IMR-90 (cell line): Measurements from ENCODE around the gene GLRA2. TPM values are rescaled to one million over a fixed set of nuclear protein-coding genes. Genes with fewer than 3 reads are reported as not detected.

Experiments used
- ATAC-seq: fragments of 200-7000 bp; cut with Tn5 transposase; 2 replicates; pipeline ENCODE4 v1.9.1; 2020; ENCODE audit warnings: low read depth, mild to moderate bottlenecking, moderate library complexity
- BruUV-seq: library from RNA; stranded (reverse); fragments of 400-500 nt; replicated peaks from 2 replicates; lab custom pipeline; 2021; lab: Mats Ljungman, UMichigan
- CTCF ChIA-PET: fragments of 300-600 bp; formaldehyde crosslinking; extraction: SDS; loops from one replicate; lab custom pipeline; 2021; ENCODE audit warnings: antibody characterized with exemption; lab: Yijun Ruan, JAX
- POLR2A ChIA-PET: fragments of 300-600 bp; sonication (Branson Sonifier 250); formaldehyde crosslinking; loops from one replicate; lab custom pipeline; 2022; ENCODE audit warnings: antibody characterized with exemption; ENCODE audit not compliant: unreplicated experiment; lab: Charles Lee
- DNase-seq: peaks from one replicate; pipeline ENCODE4 v3.0.0; 2013
- H2AFZ ChIP-seq: replicated peaks from 2 replicates; pipeline ENCODE3; 2013; ENCODE audit warnings: low read length, mild to moderate bottlenecking; ENCODE audit not compliant: poor library complexity
- H2AK5ac ChIP-seq: 2 replicates; pipeline ENCODE4 v1.6.1; 2013; ENCODE audit warnings: low read depth, low read length, inconsistent platforms
- H2AK9ac ChIP-seq: replicated peaks from 2 replicates; pipeline ENCODE3; 2013; ENCODE audit warnings: mild to moderate bottlenecking, low read depth, low read length, moderate library complexity; ENCODE audit not compliant: poor library complexity
- H2BK120ac ChIP-seq: 2 replicates; pipeline ENCODE4 v1.6.1; 2013; ENCODE audit warnings: low read depth, low read length, inconsistent platforms
- H2BK15ac ChIP-seq: 3 replicates; pipeline ENCODE4 v1.6.1; 2013; ENCODE audit warnings: low read depth, low read length, inconsistent platforms
- H2BK20ac ChIP-seq: 2 replicates; pipeline ENCODE4 v1.6.1; 2013; ENCODE audit warnings: low read depth, mild to moderate bottlenecking, inconsistent platforms, low read length, moderate library complexity
- H2BK5ac ChIP-seq: 2 replicates; pipeline ENCODE4 v1.6.1; 2013; ENCODE audit warnings: mild to moderate bottlenecking, low read depth, low read length, inconsistent platforms; ENCODE audit not compliant: poor library complexity, severe bottlenecking
- H3K14ac ChIP-seq: replicated peaks from 2 replicates; pipeline ENCODE4 v1.6.1; 2013; ENCODE audit warnings: low read depth, low read length, inconsistent platforms
- H3K18ac ChIP-seq: 2 replicates; pipeline ENCODE4 v1.6.1; 2013; ENCODE audit warnings: low read depth, low read length, control low read depth
- H3K23ac ChIP-seq: 2 replicates; pipeline ENCODE4 v1.6.1; 2013; ENCODE audit warnings: low read depth, low read length, inconsistent platforms
- H3K27ac ChIP-seq: 2 replicates; pipeline ENCODE4 v1.5.1; 2013; ENCODE audit warnings: mild to moderate bottlenecking, control low read depth, low read length; ENCODE audit not compliant: insufficient read depth
- H3K27me3 ChIP-seq: 2 replicates; pipeline ENCODE4 v1.6.1; 2013; ENCODE audit warnings: low read length; ENCODE audit not compliant: control insufficient read depth, insufficient read depth
- H3K36me3 ChIP-seq: 2 replicates; pipeline ENCODE4 v1.6.1; 2013; ENCODE audit warnings: low read length, mixed read lengths; ENCODE audit not compliant: control insufficient read depth, insufficient read depth
- H3K4ac ChIP-seq: 2 replicates; pipeline ENCODE4 v1.6.1; 2013; ENCODE audit warnings: low read depth, low read length, inconsistent platforms
- H3K4me1 ChIP-seq: 2 replicates; pipeline ENCODE4 v1.6.1; 2013; ENCODE audit warnings: low read length, mixed read lengths; ENCODE audit not compliant: control insufficient read depth, insufficient read depth
- H3K4me2 ChIP-seq: 2 replicates; pipeline ENCODE4 v1.6.1; 2013; ENCODE audit warnings: low read depth, mild to moderate bottlenecking, control low read depth, low read length, moderate library complexity
- H3K4me3 ChIP-seq: 2 replicates; pipeline ENCODE4 v1.5.1; 2013; ENCODE audit warnings: low read depth, mild to moderate bottlenecking, control low read depth, low read length, moderate library complexity; ENCODE audit not compliant: insufficient read depth
- H3K56ac ChIP-seq: 2 replicates; pipeline ENCODE4 v1.6.1; 2013; ENCODE audit warnings: low read length, inconsistent platforms; ENCODE audit not compliant: insufficient read depth; ENCODE audit errors: extremely low read depth
- H3K79me1 ChIP-seq, 2 experiments: 2 replicates each; pipeline ENCODE4 v1.6.1; 2013; ENCODE audit warnings: low read length in 2 of 2, inconsistent platforms in 1 of 2, low read depth in 1 of 2
- H3K9ac ChIP-seq: 2 replicates; pipeline ENCODE4 v1.6.1; 2013; ENCODE audit warnings: low read depth, low read length, control low read depth
- H3K9me1 ChIP-seq: 2 replicates; pipeline ENCODE4 v1.6.1; 2013; ENCODE audit warnings: low read length, inconsistent platforms; ENCODE audit not compliant: insufficient read depth
- H3K9me3 ChIP-seq: 2 replicates; pipeline ENCODE4 v1.6.1; 2013; ENCODE audit warnings: low read length; ENCODE audit not compliant: control insufficient read depth, insufficient read depth
- H4K20me1 ChIP-seq: 2 replicates; pipeline ENCODE4 v1.6.1; 2013; ENCODE audit warnings: low read length, inconsistent platforms; ENCODE audit not compliant: insufficient read depth
- H4K5ac ChIP-seq: 2 replicates; pipeline ENCODE4 v1.6.1; 2013; ENCODE audit warnings: mild to moderate bottlenecking, low read depth, low read length, control low read depth
- H4K8ac ChIP-seq, 2 experiments: 2 replicates each; pipeline ENCODE4 v1.6.1; 2013; ENCODE audit warnings: low read depth in 2 of 2, low read length in 2 of 2, control low read depth in 1 of 2, inconsistent platforms in 1 of 2
- H4K91ac ChIP-seq: 2 replicates; pipeline ENCODE4 v1.6.1; 2013; ENCODE audit warnings: low read depth, low read length, inconsistent platforms; ENCODE audit not compliant: insufficient read depth
- CEBPB ChIP-seq: IDR thresholded peaks from 2 replicates; pipeline ENCODE4 v1.6.1; 2012; ENCODE audit warnings: low read depth, low read length, improper control_type of control experiment
- MAZ ChIP-seq: IDR thresholded peaks from 2 replicates; pipeline ENCODE4 v1.6.1; 2012; ENCODE audit warnings: low read depth, mild to moderate bottlenecking, low read length, improper control_type of control experiment, moderate library complexity, borderline replicate concordance
- MXI1 ChIP-seq: IDR thresholded peaks from 2 replicates; pipeline ENCODE4 v1.6.1; 2012; ENCODE audit warnings: low read depth, mild to moderate bottlenecking, low read length, moderate library complexity, borderline replicate concordance
- POLR2A ChIP-seq: IDR thresholded peaks from 2 replicates; pipeline ENCODE4 v1.6.1; 2012; ENCODE audit warnings: mild to moderate bottlenecking, low read depth, low read length
- RFX5 ChIP-seq: IDR thresholded peaks from 2 replicates; pipeline ENCODE4 v1.8.0; 2012; ENCODE audit warnings: low read depth, mild to moderate bottlenecking, low read length, moderate library complexity
- WGBS, 2 experiments: methylation state at CpG; one replicate each; pipeline versions ENCODE4 v1.1.5 to v1.1.7; 2013; ENCODE audit warnings: missing lambda C conversion rate in 2 of 2; ENCODE audit not compliant: insufficient read length in 1 of 2; ENCODE audit errors: extremely low coverage in 2 of 2; 5-methylcytosine and 5-hydroxymethylcytosine counted together
- dilution Hi-C: fragments of 300-500 bp; cut with HindIII; formaldehyde crosslinking; loops from one replicate; pipeline ENCODE4 v1.14.3; 2018; ENCODE audit warnings: low sequenced_read_pairs; ENCODE audit not compliant: unreplicated experiment
- in situ Hi-C: fragments of 300-500 bp; cut with MboI; formaldehyde crosslinking; loops from 3 replicates; pipeline ENCODE4 v1.14.3; 2019; ENCODE audit warnings: low sequenced_read_pairs, inconsistent platforms, mixed read lengths
- intact Hi-C: fragments of 100-400 bp; cut with micrococcal nuclease; formaldehyde crosslinking; loops from 2 replicates; pipeline ENCODE4 v1.10.0; 2022
- polyA plus RNA-seq, 3 experiments: library from polyadenylated mRNA; depleted of rRNA; stranded (reverse); fragments of >200 nt; gene quantifications; 2 replicates each; pipeline ENCODE4 v1.2.3, GENCODE V29; 2012; ENCODE audit warnings: low replicate concordance in 1 of 3
- total RNA-seq: library from RNA; depleted of rRNA; stranded (reverse); fragments of >200 nt; gene quantifications from 2 replicates; pipeline ENCODE4 v1.2.3, GENCODE V29; 2012

Gene GLRA2
- total and polyA plus RNA-seq, 2 of the 4 experiments (the other 2 are of a cell fraction): not detected

DNA sequence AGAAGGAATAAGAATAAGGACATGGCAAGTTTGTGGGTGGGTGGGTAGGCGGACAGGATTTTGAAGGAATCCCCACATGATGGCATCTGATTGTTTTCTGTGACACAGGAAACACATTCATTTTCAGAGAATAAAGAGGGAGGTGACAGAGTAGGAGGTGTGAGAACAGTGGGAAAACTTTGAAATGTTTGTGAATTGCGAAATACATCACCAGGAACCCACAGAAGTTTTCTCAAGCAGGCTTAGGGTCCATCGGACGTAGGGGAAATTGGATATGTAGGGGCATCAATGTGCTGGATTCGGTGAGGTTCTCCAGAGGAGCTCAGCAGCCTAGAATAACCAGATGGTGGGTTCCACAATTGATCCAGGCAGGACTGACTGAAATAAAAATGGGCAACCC, 171.6 kb downstream of the GLRA2 start:
- no peak overlapping the region for H2BK20ac ChIP-seq
- no peaks in the 10 kb centered on the region for H3K79me1 ChIP-seq
- intact Hi-C loops (no loop called here), dilution Hi-C loops (no loop called here), in situ Hi-C loops (no loop called here)
- H2AK9ac ChIP-seq: no peak overlapping the region
- no peaks in the 10 kb centered on the region for H3K27me3 ChIP-seq
- H4K91ac ChIP-seq: no peak overlapping the region
- H3K23ac ChIP-seq: no peak overlapping the region
- no peaks in the 10 kb centered on the region for H3K9me3 ChIP-seq
- H3K4me2 ChIP-seq: no peak overlapping the region
- no peak overlapping the region for H3K4ac ChIP-seq
- no peak for ATAC-seq
- no peak overlapping the region for H3K56ac ChIP-seq
- H3K9ac ChIP-seq: no peak overlapping the region
- 67% methylated on average over 1 of the region's 5 CpGs; no CpG with 5 or more reads in 1 of the 2 experiments for WGBS, 2 experiments
- H3K9me1 ChIP-seq: no peaks in the 10 kb centered on the region
- no TSS peak for BruUV-seq
- no peak overlapping the region for H2BK120ac ChIP-seq
- no peak overlapping the region for H2AK5ac ChIP-seq
- H3K18ac ChIP-seq: no peak overlapping the region
- no peak overlapping the region for H3K14ac ChIP-seq
- no peak overlapping the region for H4K8ac ChIP-seq
- no peak overlapping the region for H3K4me3 ChIP-seq
- H3K4me1 ChIP-seq: no peaks in the 10 kb centered on the region
- H3K36me3 ChIP-seq: no peaks in the 10 kb centered on the region
- no peak overlapping the region for H2AFZ ChIP-seq
- no peak overlapping the region for H3K27ac ChIP-seq
- POLR2A ChIA-PET: no interaction called here
- no peaks in the 10 kb centered on the region for H4K20me1 ChIP-seq
- H2BK5ac ChIP-seq: no peak overlapping the region
- CTCF ChIA-PET: no interaction called here
- H4K5ac ChIP-seq: no peak overlapping the region
- no peak overlapping the region for H2BK15ac ChIP-seq
- no peak for DNase-seq
- TF ChIP-seq MXI1 (no peak), RFX5 (no peak), POLR2A (no peak), CEBPB (peak; percentile 50), MAZ (no peak)
